OCI-LY1 (cell line): Measurements from ENCODE around the gene RAP1GDS1.

Experiments
- H2AFZ ChIP-seq: fragments of 200-600 bp; sonication (generic), shearing (Covaris generic); 2 replicates; pipeline ENCODE4 v1.6.0; 2014; ENCODE audit warnings: antibody characterized with exemption, mild to moderate bottlenecking, low read length
- H3F3A ChIP-seq: fragments of 200-600 bp; sonication (generic), shearing (Covaris generic); 2 replicates; pipeline ENCODE4 v1.6.0; 2014; ENCODE audit warnings: mild to moderate bottlenecking, antibody characterized with exemption, low read length, moderate library complexity; ENCODE audit not compliant: insufficient read depth
- H3K27ac ChIP-seq: fragments of 200-600 bp; sonication (generic); 2 replicates; pipeline ENCODE4 v1.5.1; 2014; ENCODE audit warnings: low read length, mixed run types, mild to moderate bottlenecking, low read depth; ENCODE audit not compliant: poor library complexity, severe bottlenecking
- H3K27me3 ChIP-seq: fragments of 200-600 bp; sonication (generic); 2 replicates; pipeline ENCODE4 v1.6.0; 2014; ENCODE audit warnings: antibody characterized with exemption, mild to moderate bottlenecking, low read length, moderate library complexity; ENCODE audit not compliant: insufficient read depth
- H3K36me3 ChIP-seq: fragments of 200-600 bp; sonication (generic); 2 replicates; pipeline ENCODE4 v1.6.1; 2014; ENCODE audit warnings: mild to moderate bottlenecking, antibody characterized with exemption, low read length, moderate library complexity, mixed read lengths; ENCODE audit not compliant: insufficient read depth
- H3K4me1 ChIP-seq: fragments of 200-600 bp; sonication (generic); 2 replicates; pipeline ENCODE4 v1.5.1; 2014; ENCODE audit warnings: mild to moderate bottlenecking, low read length, moderate library complexity; ENCODE audit not compliant: insufficient read depth, severe bottlenecking
- H3K4me2 ChIP-seq: fragments of 200-600 bp; sonication (generic), shearing (Covaris generic); 2 replicates; pipeline ENCODE4 v1.6.1; 2014; ENCODE audit warnings: low read length
- H3K4me3 ChIP-seq: fragments of 200-600 bp; sonication (generic); 2 replicates; pipeline ENCODE4 v1.5.1; 2014; ENCODE audit warnings: low read length, low read depth, mild to moderate bottlenecking, mixed read lengths; ENCODE audit not compliant: poor library complexity, severe bottlenecking
- H3K79me2 ChIP-seq: fragments of 200-600 bp; shearing (Covaris generic); 2 replicates; pipeline ENCODE4 v1.6.1; 2016; ENCODE audit warnings: mixed run types, low read length, mixed read lengths; ENCODE audit not compliant: insufficient read depth
- H3K9ac ChIP-seq: fragments of 200-600 bp; sonication (generic), shearing (Covaris generic); 2 replicates; pipeline ENCODE4 v1.6.1; 2014; ENCODE audit warnings: mild to moderate bottlenecking, low read length, mixed read lengths
- H3K9me2 ChIP-seq: fragments of 200-600 bp; sonication (generic), shearing (Covaris generic); 2 replicates; pipeline ENCODE4 v1.6.1; 2014; ENCODE audit warnings: low read depth, mild to moderate bottlenecking, low read length, mixed read lengths
- H3K9me3 ChIP-seq: fragments of 200-600 bp; shearing (Covaris generic); 2 replicates; pipeline ENCODE4 v1.6.1; 2014; ENCODE audit warnings: low read length, mixed read lengths
- H4K20me1 ChIP-seq: fragments of 200-600 bp; sonication (generic), shearing (Covaris generic); 2 replicates; pipeline ENCODE4 v1.6.0; 2016; ENCODE audit warnings: mild to moderate bottlenecking, low read length; ENCODE audit not compliant: insufficient read depth
- CTCF ChIP-seq: fragments of 200-600 bp; sonication (generic), shearing (Covaris generic); IDR thresholded peaks from 2 replicates; pipeline ENCODE4 v1.5.1; 2017; ENCODE audit warnings: mild to moderate bottlenecking, antibody characterized with exemption, low read length, moderate library complexity, mixed read lengths
- EZH2 ChIP-seq: fragments of 200-600 bp; sonication (generic), shearing (Covaris generic); IDR thresholded peaks from 2 replicates; pipeline ENCODE4 v1.8.0; 2017; ENCODE audit warnings: borderline replicate concordance, mixed run types, mild to moderate bottlenecking, antibody characterized with exemption, low read length, moderate library complexity, mixed read lengths

The RAP1GDS1 gene

GRCh38 chr4:98469771-98470170 lies 208.6 kb downstream of the RAP1GDS1 start:
- Histone ChIP-seq H3K4me3 (no peak overlapping the region), H3K4me2 (no peak overlapping the region), H3K4me1 (no peaks in the 10 kb centered on the region), H3K27ac (no peak overlapping the region), H3F3A (no peaks in the 10 kb centered on the region), H2AFZ (no peak overlapping the region), H3K9me2 (no peaks in the 10 kb centered on the region), H4K20me1 (no peaks in the 10 kb centered on the region), H3K9ac (no peak overlapping the region), H3K9me3 (no peaks in the 10 kb centered on the region), H3K36me3 (no peaks in the 10 kb centered on the region), H3K27me3 (no peaks in the 10 kb centered on the region; the same call in 1 of the 2 replicates), H3K79me2 (no peaks in the 10 kb centered on the region)
- TF ChIP-seq EZH2: no peak
- no peak for TF ChIP-seq CTCF

- H3K4me3 ChIP-seq: no peak overlapping the region
- H3K9me3 ChIP-seq: no peaks in the 10 kb centered on the region
- no peaks in the 10 kb centered on the region for H3K36me3 ChIP-seq
- no peak for TF ChIP-seq EZH2
- TF ChIP-seq CTCF: no peak
- H3K79me2 ChIP-seq: no peaks in the 10 kb centered on the region
- no peak overlapping the region for H2AFZ ChIP-seq
- no peak overlapping the region for H3K4me2 ChIP-seq
- H3F3A ChIP-seq: no peaks in the 10 kb centered on the region
- H3K27ac ChIP-seq: no peak overlapping the region
- H3K4me1 ChIP-seq: no peaks in the 10 kb centered on the region
- H3K27me3 ChIP-seq: no peaks in the 10 kb centered on the region; the same call in 1 of the 2 replicates
- no peaks in the 10 kb centered on the region for H3K9me2 ChIP-seq
- H4K20me1 ChIP-seq: no peaks in the 10 kb centered on the region
- no peak overlapping the region for H3K9ac ChIP-seq
These were observed 209.2 kb downstream of the RAP1GDS1 start for GRCh38 chr4:98470366-98470765.

DNA sequence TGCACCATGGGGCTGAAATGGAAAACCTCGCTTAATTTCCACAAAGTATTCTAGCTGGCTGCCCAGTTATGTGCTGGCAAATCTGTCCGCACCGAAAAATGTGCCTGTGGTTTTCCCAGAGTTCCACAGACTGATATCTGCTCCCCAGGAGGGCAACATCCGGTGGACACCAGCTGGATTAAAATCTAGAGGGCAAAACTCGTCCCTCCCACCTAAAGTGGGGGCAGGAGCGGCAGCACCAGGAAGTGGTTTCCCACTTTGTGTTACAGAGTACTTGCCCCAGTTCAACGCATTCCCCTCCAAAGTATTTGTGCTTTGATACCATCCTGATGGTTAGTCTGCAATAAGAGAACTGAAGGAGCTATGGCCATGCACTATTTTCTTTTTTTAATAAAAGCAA lies 209.6 kb downstream of the RAP1GDS1 start:
- no peak for TF ChIP-seq CTCF
- TF ChIP-seq EZH2: no peak

More for the DNA sequence above, 209.6 kb downstream of the RAP1GDS1 start:
- no peaks in the 10 kb centered on the region for H3K9me3 ChIP-seq
- no peak overlapping the region for H2AFZ ChIP-seq
- no peaks in the 10 kb centered on the region; the same call in 1 of the 2 replicates for H3K27me3 ChIP-seq
- no peaks in the 10 kb centered on the region for H3K79me2 ChIP-seq
- no peaks in the 10 kb centered on the region for H3K36me3 ChIP-seq
- no peak overlapping the region for H3K4me2 ChIP-seq
- H3F3A ChIP-seq: no peaks in the 10 kb centered on the region
- no peaks in the 10 kb centered on the region for H3K9me2 ChIP-seq
- no peaks in the 10 kb centered on the region for H4K20me1 ChIP-seq
- H3K9ac ChIP-seq: no peak overlapping the region
- H3K4me1 ChIP-seq: no peaks in the 10 kb centered on the region
- H3K27ac ChIP-seq: no peak overlapping the region
- no peak overlapping the region for H3K4me3 ChIP-seq
